CD14-positive monocyte (primary cell): ENCODE data around the gene KDM6A. TPM values are rescaled to one million over a fixed set of nuclear protein-coding genes. Genes with fewer than 3 reads are reported as not detected.
"Not testable (repeated sequence)": the region's sequence is repeated elsewhere in the genome, so short reads cannot be mapped to it uniquely, and the experiment has no call there.

ENCODE experiments used
- DNase-seq, 3 donors: peaks; one replicate each; pipeline ENCODE4 v3.0.0-alpha.2; 2011 to 2022
- H2AFZ ChIP-seq: 2 replicates; pipeline ENCODE4 v1.6.0; 2012; ENCODE audit warnings: mild to moderate bottlenecking, low read depth, low read length, inconsistent platforms; ENCODE audit not compliant: insufficient read depth, poor library complexity, severe bottlenecking
- H3K27ac ChIP-seq, 2 donors: 1 replicate in 1 of 2; 2 replicates in 1 of 2; pipeline ENCODE4 v1.5.1; 2012 to 2013; ENCODE audit warnings: low read length in 2 of 2, control low read depth in 1 of 2, inconsistent platforms in 1 of 2, low read depth in 1 of 2, mild to moderate bottlenecking in 1 of 2
- H3K27me3 ChIP-seq, 2 donors: one replicate each; pipeline versions ENCODE4 v1.6.0 to v1.6.1; 2011 to 2013; ENCODE audit warnings: low read length in 2 of 2; ENCODE audit not compliant: control insufficient read depth in 2 of 2, insufficient read depth in 2 of 2
- H3K36me3 ChIP-seq, 2 donors: replicated peaks in 1 of 2; 1 replicate in 1 of 2; 2 replicates in 1 of 2; pipeline versions ENCODE4 v1.5.1 to v1.6.1; 2012 to 2013; ENCODE audit warnings: low read length in 2 of 2, control low read depth in 1 of 2, inconsistent platforms in 1 of 2, mild to moderate bottlenecking in 1 of 2; ENCODE audit not compliant: insufficient read depth in 2 of 2, control insufficient read depth in 1 of 2
- H3K4me1 ChIP-seq, 2 donors: 1 replicate in 1 of 2; 2 replicates in 1 of 2; pipeline versions ENCODE4 v1.5.1 to v1.6.1; 2012 to 2013; ENCODE audit warnings: low read length in 2 of 2, control low read depth in 1 of 2, inconsistent platforms in 1 of 2, mild to moderate bottlenecking in 1 of 2, moderate library complexity in 1 of 2; ENCODE audit not compliant: insufficient read depth in 2 of 2, control insufficient read depth in 1 of 2
- H3K4me2 ChIP-seq: replicated peaks from 2 replicates; pipeline ENCODE3; 2012; ENCODE audit warnings: low read length, moderate library complexity, mild to moderate bottlenecking; ENCODE audit not compliant: poor library complexity, severe bottlenecking; ENCODE audit errors: extremely low read depth
- H3K4me3 ChIP-seq, 3 experiments: fragments of 200-600 bp in 1 of 3; sonication (generic) in 1 of 3; replicated peaks in 1 of 3; 1 replicate in 2 of 3; 2 replicates in 1 of 3; pipeline ENCODE4 v1.5.1; 2011 to 2013; ENCODE audit warnings: low read length in 3 of 3, mild to moderate bottlenecking in 3 of 3, control low read depth in 2 of 3, low read depth in 2 of 3, inconsistent platforms in 1 of 3, moderate library complexity in 1 of 3
- H3K79me2 ChIP-seq: 2 replicates; pipeline ENCODE4 v1.6.0; 2012; ENCODE audit warnings: mild to moderate bottlenecking, control low read depth, inconsistent platforms, low read length, moderate library complexity; ENCODE audit not compliant: insufficient read depth
- H3K9ac ChIP-seq: 2 replicates; pipeline ENCODE4 v1.6.0; 2017; ENCODE audit warnings: low read length, mild to moderate bottlenecking; ENCODE audit not compliant: insufficient read depth, poor library complexity, severe bottlenecking
- H3K9me3 ChIP-seq, 2 donors: replicated peaks in 1 of 2; 1 replicate in 1 of 2; 2 replicates in 1 of 2; pipeline versions ENCODE4 v1.5.1 to v1.6.1; 2012 to 2013; ENCODE audit warnings: low read length in 2 of 2, control low read depth in 1 of 2; ENCODE audit not compliant: control insufficient read depth in 1 of 2, insufficient read depth in 1 of 2
- H4K20me1 ChIP-seq: 2 replicates; pipeline ENCODE4 v1.6.0; 2012; ENCODE audit warnings: mild to moderate bottlenecking, low read length, control low read depth, moderate library complexity; ENCODE audit not compliant: insufficient read depth
- H3K27ac Mint-ChIP-seq, 7 donors: one replicate each; pipeline ENCODE4 v1.8.0; 2020; ENCODE audit warnings: mild to moderate bottlenecking in 7 of 7, mixed read lengths in 7 of 7, moderate library complexity in 6 of 7, inconsistent platforms in 2 of 7
- H3K27me3 Mint-ChIP-seq, 3 donors: one replicate each; pipeline ENCODE4 v1.8.0; 2021 to 2022; ENCODE audit warnings: low read depth in 3 of 3, mild to moderate bottlenecking in 3 of 3, mixed read lengths in 3 of 3, moderate library complexity in 3 of 3, inconsistent platforms in 1 of 3
- H3K36me3 Mint-ChIP-seq, 2 donors: one replicate each; pipeline ENCODE4 v1.8.0; 2020; ENCODE audit warnings: mixed read lengths in 2 of 2, inconsistent platforms in 1 of 2, mild to moderate bottlenecking in 1 of 2
- H3K4me1 Mint-ChIP-seq: one replicate; pipeline ENCODE4 v1.8.0; 2020; ENCODE audit warnings: mild to moderate bottlenecking, mixed read lengths
- H3K4me3 Mint-ChIP-seq, 2 donors: one replicate each; pipeline ENCODE4 v1.8.0; 2020; ENCODE audit warnings: mild to moderate bottlenecking in 2 of 2, mixed read lengths in 2 of 2, moderate library complexity in 1 of 2
- H3K9me3 Mint-ChIP-seq, 7 donors: one replicate each; pipeline ENCODE4 v1.8.0; 2020 to 2022; ENCODE audit warnings: mixed read lengths in 7 of 7, mild to moderate bottlenecking in 6 of 7, moderate library complexity in 6 of 7, inconsistent platforms in 2 of 7
- CTCF ChIP-seq: fragments of 200-600 bp; IDR thresholded peaks from one replicate; pipeline ENCODE4 v1.8.0; 2022; ENCODE audit warnings: antibody characterized with exemption, mild to moderate bottlenecking
- WGBS: methylation state at CpG from one replicate; pipeline ENCODE4 v1.1.5; 2013; ENCODE audit warnings: missing lambda C conversion rate; ENCODE audit not compliant: insufficient coverage; 5-methylcytosine and 5-hydroxymethylcytosine counted together
- intact Hi-C, 2 donors: fragments of 100-400 bp; cut with micrococcal nuclease; formaldehyde crosslinking; loops; one replicate each; pipeline versions ENCODE4 v1.15.0 to v1.15.1; 2023
- polyA plus RNA-seq, 3 donors: library from polyadenylated mRNA; depleted of rRNA in 1 of 3; unstranded in 2 of 3; stranded (reverse) in 1 of 3; fragments of 300-500 nt in 2 of 3; fragments of >200 nt in 1 of 3; fragmentation: Illumina TruSeq in 2 of 3; gene quantifications; 1 replicate in 2 of 3; 2 replicates in 1 of 3; pipeline ENCODE4 v1.2.3, GENCODE V29; 2012 to 2021

Gene KDM6A
- polyA plus RNA-seq, 3 donors: 7.6 to 35.0 (median 13.8) TPM

GRCh38 chrX:44890247-44890646 is 17.3 kb downstream of the KDM6A start:
- Histone ChIP-seq H3K36me3 (no peaks in the 10 kb centered on the region), H3K4me1 (peaks cover 22 to 65% of the 10 kb centered on the region in 2 donors), H3K79me2 (peaks cover 100% of the 10 kb centered on the region), H2AFZ (no peak overlapping the region), H3K9me3 (no peaks in the 10 kb centered on the region), H3K27ac (peak overlapping the region in 1 of 2 donors; percentile 58), H3K9ac (no peak overlapping the region), H3K27me3 (no peaks in the 10 kb centered on the region), H3K4me3 (peak overlapping the region in 1 of 3 experiments; percentile 37), H4K20me1 (peaks cover 100% of the 10 kb centered on the region), H3K4me2 (peak overlapping the region; percentile 31)
- WGBS: no CpG with 5 or more reads among the region's 3 CpGs
- DNase-seq: peak in 2 of 3 donors; percentile 14 to 17
- H3K4me3 Mint-ChIP-seq: no peak overlapping the region
- no peak for TF ChIP-seq CTCF
- peaks cover 0 to 7% (median 1%) of the 10 kb centered on the region in 7 donors for H3K9me3 Mint-ChIP-seq
- H3K36me3 Mint-ChIP-seq: no peaks in the 10 kb centered on the region
- peaks cover 56% of the 10 kb centered on the region for H3K4me1 Mint-ChIP-seq
- intact Hi-C loops: no loop called here
- H3K27ac Mint-ChIP-seq: peak overlapping the region in 6 of 7 donors; percentile 19 to 89 (median 87)
- no peaks in the 10 kb centered on the region for H3K27me3 Mint-ChIP-seq

GRCh38 chrX:44890687-44891086 is 17.7 kb downstream of the KDM6A start:
- peaks cover 55% of the 10 kb centered on the region for H3K4me1 Mint-ChIP-seq
- H3K79me2 ChIP-seq: peaks cover 100% of the 10 kb centered on the region
- H3K4me3 Mint-ChIP-seq, DNase-seq, intact Hi-C loops, H3K27me3 ChIP-seq, H3K36me3 Mint-ChIP-seq, H3K27me3 Mint-ChIP-seq, H3K36me3 ChIP-seq, H3K9me3 Mint-ChIP-seq, H3K27ac ChIP-seq, H3K9me3 ChIP-seq, H3K4me2 ChIP-seq, H3K9ac ChIP-seq, H2AFZ ChIP-seq: not testable (repeated sequence)
- peak overlapping the region in 1 of 3 experiments; percentile 37 for H3K4me3 ChIP-seq
- H3K27ac Mint-ChIP-seq: peak overlapping the region in 2 of 7 donors; percentile 23 to 40
- no CpG with 5 or more reads among the region's 10 CpGs for whole genome bisulfite sequencing
- H4K20me1 ChIP-seq: peaks cover 100% of the 10 kb centered on the region
- H3K4me1 ChIP-seq: peaks cover 22 to 65% of the 10 kb centered on the region in 2 donors
